ENCODE data around the gene GSTM2. TPM values are rescaled to one million over a fixed set of nuclear protein-coding genes. Genes with fewer than 3 reads are reported as not detected.

Gene GSTM2
- total and polyA plus RNA-seq, 10 donors = 26.2 to 100 (median 52.3) TPM

Other genes starting within 250 kb of the GSTM2 start
- 10 to 100 TPM; 29.9 to 87.0 (median 62.2) TPM for gene PSMA5, start 241.6 kb upstream of the GSTM2 start, total RNA-seq
- 10 to 100 TPM; 35.8 to 63.9 (median 61.2) TPM for gene PSMA5, start 241.6 kb upstream of the GSTM2 start, polyA plus RNA-seq
- gene SYPL2, start 201.5 kb upstream of the GSTM2 start, total RNA-seq = 1 to 10 TPM in 5 of 7 donors, under 1 TPM in 2; 0.46 to 2.5 (median 1.3) TPM
- under 1 TPM; 0.26 to 0.51 (median 0.41) TPM for gene SYPL2, start 201.5 kb upstream of the GSTM2 start, polyA plus RNA-seq
- 10 to 100 TPM in 2 of 7 donors, 1 to 10 TPM in 5; 7.9 to 11.9 (median 8.7) TPM for gene ATXN7L2, start 184.2 kb upstream of the GSTM2 start, total RNA-seq
- 10 to 100 TPM in 2 of 3 donors, 1 to 10 TPM in 1; 7.1 to 16.8 (median 12.2) TPM for gene ATXN7L2, start 184.2 kb upstream of the GSTM2 start, polyA plus RNA-seq
- 10 to 100 TPM in 6 of 7 donors, 1 to 10 TPM in 1; 8.6 to 17.6 (median 13.7) TPM for gene CYB561D1, start 174.0 kb upstream of the GSTM2 start, total RNA-seq
- gene CYB561D1, start 174.0 kb upstream of the GSTM2 start, polyA plus RNA-seq = 1 to 10 TPM; 4.5 to 8.0 (median 6.0) TPM
- 1 to 10 TPM; 3.7 to 8.5 (median 6.0) TPM for gene AMIGO1, start 158.3 kb upstream of the GSTM2 start, total RNA-seq
- under 1 TPM; 0.57 to 0.99 (median 0.67) TPM for gene AMIGO1, start 158.3 kb upstream of the GSTM2 start, polyA plus RNA-seq
- gene GPR61, start 128.2 kb upstream of the GSTM2 start, total RNA-seq = not detected
- gene GPR61, start 128.2 kb upstream of the GSTM2 start, polyA plus RNA-seq = not detected
- 10 to 100 TPM in 4 of 7 donors, 1 to 10 TPM in 3; 7.4 to 11.4 (median 10.4) TPM for gene GNAI3, start 119.4 kb upstream of the GSTM2 start, total RNA-seq
- gene GNAI3, start 119.4 kb upstream of the GSTM2 start, polyA plus RNA-seq = 1 to 10 TPM; 1.8 to 3.3 (median 2.7) TPM
- under 1 TPM in 2 of 7 donors, not detected in 5; 0.59 to 0.92 TPM for gene GNAT2, start 48.4 kb upstream of the GSTM2 start, total RNA-seq
- gene GNAT2, start 48.4 kb upstream of the GSTM2 start, polyA plus RNA-seq = under 1 TPM in 1 of 3 donors, not detected in 2; 0.08 TPM
- 100 to 1,000 TPM; 112 to 193 (median 170) TPM for gene AMPD2, start 48.2 kb upstream of the GSTM2 start, total RNA-seq
- 10 to 100 TPM; 25.2 to 66.1 (median 60.3) TPM for gene AMPD2, start 48.2 kb upstream of the GSTM2 start, polyA plus RNA-seq
- 10 to 100 TPM; 23.4 to 53.8 (median 33.8) TPM for gene GSTM4, start 12.0 kb upstream of the GSTM2 start, total RNA-seq
- gene GSTM4, start 12.0 kb upstream of the GSTM2 start, polyA plus RNA-seq = 10 to 100 TPM; 14.8 to 37.8 (median 16.5) TPM
- gene GSTM1, start 19.8 kb downstream of the GSTM2 start, total RNA-seq = 10 to 100 TPM in 4 of 7 donors, not detected in 3; 40.8 to 98.6 (median 65.9) TPM
- gene GSTM1, start 19.8 kb downstream of the GSTM2 start, polyA plus RNA-seq = 10 to 100 TPM in 2 of 3 donors, under 1 TPM in 1; 0.47 to 74.4 (median 41.6) TPM
- 10 to 100 TPM in 1 of 7 donors, 1 to 10 TPM in 6; 1.4 to 13.1 (median 3.7) TPM for gene GSTM5, start 44.2 kb downstream of the GSTM2 start, total RNA-seq
- 1 to 10 TPM; 2.8 to 4.2 (median 3.4) TPM for gene GSTM5, start 44.2 kb downstream of the GSTM2 start, polyA plus RNA-seq
- gene GSTM3, start 73.0 kb downstream of the GSTM2 start, total RNA-seq = 10 to 100 TPM in 6 of 7 donors, 1 to 10 TPM in 1; 8.9 to 42.4 (median 21.9) TPM
- 10 to 100 TPM; 11.2 to 44.0 (median 16.9) TPM for gene GSTM3, start 73.0 kb downstream of the GSTM2 start, polyA plus RNA-seq
- gene EPS8L3, start 95.9 kb downstream of the GSTM2 start, total RNA-seq = 1 to 10 TPM in 1 of 7 donors, not detected in 6; 1.2 TPM
- not detected for gene EPS8L3, start 95.9 kb downstream of the GSTM2 start, polyA plus RNA-seq
- 100 to 1,000 TPM in 4 of 7 donors, 10 to 100 TPM in 3; 54.2 to 207 (median 112) TPM for gene CSF1, start 242.8 kb downstream of the GSTM2 start, total RNA-seq
- 10 to 100 TPM in 1 of 3 donors, 1 to 10 TPM in 2; 5.8 to 17.3 (median 8.1) TPM for gene CSF1, start 242.8 kb downstream of the GSTM2 start, polyA plus RNA-seq

Measured in spleen (tissue), 10 donors.